OCI-LY7 (cell line): ENCODE measurements around the gene PCBD2. TPM values are rescaled to one million over a fixed set of nuclear protein-coding genes. Genes with fewer than 3 reads are reported as not detected.

ENCODE experiments used
- BruUV-seq: library from RNA; stranded (reverse); fragments of 400-500 nt; replicated peaks from 2 replicates; lab custom pipeline; 2021; lab: Mats Ljungman, UMichigan
- CTCF ChIA-PET: fragments of 300-600 bp; sonication (Branson Sonifier 250); formaldehyde crosslinking; loops from one replicate; lab custom pipeline; 2022; ENCODE audit warnings: antibody characterized with exemption; ENCODE audit not compliant: unreplicated experiment; lab: Charles Lee
- POLR2A ChIA-PET: fragments of 300-600 bp; sonication (Branson Sonifier 250); formaldehyde crosslinking; loops from one replicate; lab custom pipeline; 2022; ENCODE audit warnings: antibody characterized with exemption; lab: Charles Lee
- DNase-seq: peaks from one replicate; pipeline ENCODE4 v3.0.0-alpha.2; 2015; ENCODE audit warnings: low spot score
- H2AFZ ChIP-seq: fragments of 200-600 bp; sonication (generic), shearing (Covaris generic); 2 replicates; pipeline ENCODE4 v1.6.1; 2014; ENCODE audit warnings: mild to moderate bottlenecking, antibody characterized with exemption, low read length, moderate library complexity
- H3K27ac ChIP-seq: fragments of 200-600 bp; sonication (generic); 2 replicates; pipeline ENCODE4 v1.5.1; 2014; ENCODE audit warnings: mixed run types, low read depth, mild to moderate bottlenecking, moderate library complexity, low read length, inconsistent platforms; ENCODE audit not compliant: poor library complexity, severe bottlenecking
- H3K36me3 ChIP-seq: fragments of 200-600 bp; sonication (generic); 2 replicates; pipeline ENCODE4 v1.6.1; 2014; ENCODE audit warnings: mild to moderate bottlenecking, antibody characterized with exemption, low read length, moderate library complexity, mixed read lengths; ENCODE audit not compliant: insufficient read depth
- H3K4me1 ChIP-seq: fragments of 200-600 bp; sonication (generic); 2 replicates; pipeline ENCODE4 v1.5.1; 2014; ENCODE audit warnings: mild to moderate bottlenecking, low read length; ENCODE audit not compliant: insufficient read depth, poor library complexity, severe bottlenecking
- H3K4me2 ChIP-seq: fragments of 200-600 bp; sonication (generic); 2 replicates; pipeline ENCODE4 v1.6.1; 2014; ENCODE audit warnings: mild to moderate bottlenecking, low read length
- H3K4me3 ChIP-seq: fragments of 200-600 bp; sonication (generic); 2 replicates; pipeline ENCODE4 v1.5.1; 2014; ENCODE audit warnings: mild to moderate bottlenecking, low read depth, low read length; ENCODE audit not compliant: poor library complexity, severe bottlenecking
- H3K79me2 ChIP-seq: fragments of 200-600 bp; sonication (generic); 2 replicates; pipeline ENCODE4 v1.6.1; 2016; ENCODE audit warnings: low read depth, mild to moderate bottlenecking, low read length, moderate library complexity, mixed read lengths; ENCODE audit not compliant: insufficient read depth
- H3K9me2 ChIP-seq: fragments of 200-600 bp; sonication (generic); 2 replicates; pipeline ENCODE4 v1.6.1; 2016; ENCODE audit warnings: mild to moderate bottlenecking, low read length, mixed read lengths; ENCODE audit not compliant: insufficient read depth
- H3K9me3 ChIP-seq: fragments of 200-600 bp; sonication (generic); 2 replicates; pipeline ENCODE4 v1.6.1; 2014; ENCODE audit warnings: mild to moderate bottlenecking, mixed run types, low read length, mixed read lengths
- H4K20me1 ChIP-seq: fragments of 200-600 bp; sonication (generic); 2 replicates; pipeline ENCODE4 v1.6.1; 2014; ENCODE audit warnings: mild to moderate bottlenecking, antibody characterized with exemption, low read length, moderate library complexity, mixed read lengths; ENCODE audit not compliant: insufficient read depth
- CTCF ChIP-seq: fragments of 200-600 bp; sonication (generic); conservative IDR thresholded peaks from 2 replicates; pipeline ENCODE4 v1.5.1; 2014; ENCODE audit warnings: mild to moderate bottlenecking, antibody characterized with exemption, low read length, moderate library complexity, mixed read lengths
- EZH2phosphoT487 ChIP-seq: fragments of 200-600 bp; sonication (generic); IDR thresholded peaks from 2 replicates; pipeline ENCODE4 v1.6.1; 2018; ENCODE audit warnings: low read depth, borderline replicate concordance, mild to moderate bottlenecking, mixed run types, antibody characterized with exemption, low read length, moderate library complexity, mixed read lengths
- intact Hi-C: fragments of 100-400 bp; cut with micrococcal nuclease; formaldehyde crosslinking; loops from one replicate; pipeline ENCODE4 v1.10.0; 2022; ENCODE audit not compliant: unreplicated experiment
- total RNA-seq, 2 experiments: library from RNA; depleted of rRNA in 1 of 2; stranded (reverse); fragments of >200 nt in 1 of 2; shearing (Covaris generic) in 1 of 2; gene quantifications; 2 replicates each; pipeline ENCODE4 v1.2.3, GENCODE V29; 2014 to 2022

The PCBD2 gene
- total RNA-seq, 2 experiments from 2014 or later: 12.2 to 34.3 TPM

DNA sequence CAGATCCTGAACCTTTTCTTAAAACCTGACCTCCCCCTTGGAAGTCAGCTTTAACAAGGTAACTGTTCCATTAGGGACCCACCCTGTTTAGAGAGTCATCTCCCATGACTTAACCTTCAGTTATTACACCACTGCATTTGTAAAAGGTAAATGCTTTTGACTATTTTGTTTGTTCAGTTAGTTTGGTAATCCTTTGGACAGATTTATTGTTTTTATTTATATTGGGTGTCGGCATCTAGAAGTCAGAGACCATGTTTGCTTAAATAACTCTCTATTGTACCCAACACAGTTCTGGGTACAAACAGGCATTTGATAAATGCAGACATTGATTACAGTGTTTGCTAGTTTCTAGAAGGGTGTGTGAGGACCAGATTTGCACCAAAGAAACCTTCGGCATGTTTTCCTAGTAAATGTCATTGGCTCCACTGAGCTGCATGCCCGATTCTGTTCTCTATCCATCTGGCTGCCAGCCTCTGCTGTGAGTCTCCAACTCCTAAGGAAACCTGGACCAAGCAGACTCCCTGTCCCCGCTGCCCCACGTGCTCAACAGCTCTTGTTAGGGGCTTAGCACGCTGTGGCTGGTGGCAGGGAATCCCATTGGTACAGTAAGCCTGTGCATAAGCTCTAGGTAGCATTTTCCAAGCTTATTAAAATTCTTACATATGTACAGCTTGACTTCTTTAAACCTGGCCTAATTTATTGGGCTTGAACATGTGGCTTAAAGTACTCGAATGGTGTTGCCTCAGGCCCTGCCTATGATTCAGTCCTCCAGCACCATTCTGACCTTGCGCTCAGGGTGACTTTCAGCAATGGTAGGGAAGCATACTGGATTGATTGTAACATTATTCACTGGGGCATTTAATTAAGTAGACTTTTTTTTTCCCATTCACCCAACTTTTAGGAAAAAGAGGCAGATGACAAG lies 6.6 kb downstream of the PCBD2 start:
- BruUV-seq: no TSS peak
- H3K36me3 ChIP-seq: peaks cover 75% of the 10 kb centered on the region
- POLR2A ChIA-PET: interaction anchor here (0.6 to 0.7 kb wide), 2 partner anchors 39 to 135 kb away, joined by 3 read pairs; no protein-coding TSS in a partner anchor
- no peaks in the 10 kb centered on the region for H4K20me1 ChIP-seq
- intact Hi-C loops: no loop called here
- no peak for DNase-seq
- TF ChIP-seq CTCF (no peak), EZH2phosphoT487 (no peak)
- H3K79me2 ChIP-seq: peaks cover 6% of the 10 kb centered on the region; the same call in 1 of the 2 replicates
- CTCF ChIA-PET: no interaction called here
- no peak overlapping the region for H3K4me2 ChIP-seq
- H2AFZ ChIP-seq: no peak overlapping the region
- no peak overlapping the region for H3K4me3 ChIP-seq
- no peaks in the 10 kb centered on the region for H3K9me3 ChIP-seq
- H3K9me2 ChIP-seq: no peaks in the 10 kb centered on the region
- H3K4me1 ChIP-seq: peaks cover 7% of the 10 kb centered on the region
- H3K27ac ChIP-seq: no peak overlapping the region

DNA sequence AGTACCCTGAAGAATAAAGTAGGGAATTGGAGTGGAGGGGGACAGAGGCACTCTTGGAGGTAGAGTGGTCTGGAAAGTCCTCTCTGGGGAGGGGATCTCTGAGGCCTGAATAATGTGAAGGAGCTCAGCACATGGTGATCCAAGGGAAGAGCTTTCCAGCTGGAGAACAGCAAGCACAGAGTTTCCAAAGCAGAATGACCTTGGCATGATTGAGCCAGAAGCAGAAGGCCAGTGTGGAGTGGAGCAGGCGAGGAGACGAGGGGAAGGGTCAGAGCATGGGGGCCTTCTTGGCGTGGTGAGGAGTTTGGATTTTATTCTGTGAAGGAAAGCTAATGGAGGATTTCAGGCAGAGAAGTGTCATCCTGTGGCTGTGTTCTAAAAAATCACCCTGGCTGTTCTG lies 8.3 kb downstream of the PCBD2 start:
- TF ChIP-seq EZH2phosphoT487 (no peak), CTCF (no peak)
- BruUV-seq: no TSS peak
- no peaks in the 10 kb centered on the region for H3K4me1 ChIP-seq
- no peak overlapping the region for H3K4me2 ChIP-seq
- H3K9me2 ChIP-seq: no peaks in the 10 kb centered on the region
- H3K4me3 ChIP-seq: no peak overlapping the region
- intact Hi-C loops: no loop called here
- peaks cover 79% of the 10 kb centered on the region for H3K36me3 ChIP-seq
- no peak overlapping the region for H3K27ac ChIP-seq
- no peaks in the 10 kb centered on the region for H4K20me1 ChIP-seq
- no peak for DNase-seq
- H3K9me3 ChIP-seq: no peaks in the 10 kb centered on the region
- no peak overlapping the region for H2AFZ ChIP-seq
- no peaks in the 10 kb centered on the region for H3K79me2 ChIP-seq
- CTCF ChIA-PET: no interaction called here
- POLR2A ChIA-PET: no interaction called here

- Histone ChIP-seq H3K4me2 (no peak overlapping the region), H3K4me3 (no peak overlapping the region), H3K4me1 (no peaks in the 10 kb centered on the region), H2AFZ (no peak overlapping the region), H3K9me3 (no peaks in the 10 kb centered on the region), H3K79me2 (no peaks in the 10 kb centered on the region), H3K27ac (no peak overlapping the region), H4K20me1 (no peaks in the 10 kb centered on the region), H3K9me2 (no peaks in the 10 kb centered on the region), H3K36me3 (peaks cover 77% of the 10 kb centered on the region)
- ChIA-PET CTCF (no interaction called here), POLR2A (no interaction called here)
- intact Hi-C loops: no loop called here
- BruUV-seq: no TSS peak
- no peak for DNase-seq
- TF ChIP-seq CTCF: no peak
- TF ChIP-seq EZH2phosphoT487: no peak
These were observed 8.9 kb downstream of the PCBD2 start for GRCh38 chr5:134913795-134914194.
